GM21737 (cell line): ENCODE measurements around the gene MUC4.
"Not testable (repeated sequence)": the region's sequence is repeated elsewhere in the genome, so short reads cannot be mapped to it uniquely, and the experiment has no call there.

Experiments
- ATAC-seq: cut with Tn5 transposase; IDR thresholded peaks from one replicate; pipeline ENCODE4 v1.9.1; 2021; ENCODE audit warnings: mild to moderate bottlenecking, moderate library complexity; ENCODE audit not compliant: unreplicated experiment

MUC4 gene

GRCh38 chr3:195763076-195763830 is 48.5 kb downstream of the MUC4 start:
- no peak for ATAC-seq

DNA sequence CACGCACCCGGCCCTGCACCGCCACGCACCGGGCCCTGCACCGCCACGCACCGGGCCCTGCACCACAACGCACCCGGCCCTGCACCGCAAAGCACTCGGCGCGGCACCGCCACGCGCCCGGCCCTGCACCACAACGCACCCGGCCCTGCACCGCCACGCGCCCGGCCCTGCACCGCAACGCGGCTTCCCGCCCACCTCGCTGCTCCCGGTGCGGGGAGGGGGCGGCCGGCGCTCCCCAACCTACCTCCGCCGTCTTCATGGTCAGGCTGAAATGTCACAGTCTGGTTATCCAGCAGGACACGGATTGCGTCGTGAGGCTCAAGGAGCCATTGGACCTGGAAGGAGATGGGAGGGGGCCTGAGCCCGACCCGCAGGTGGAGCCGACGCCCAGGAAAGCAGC is 49.1 kb downstream of the MUC4 start:
- ATAC-seq: no peak

- no peak for ATAC-seq
Measured at GRCh38 chr3:195762249-195762585, 49.5 kb downstream of the MUC4 start.

DNA sequence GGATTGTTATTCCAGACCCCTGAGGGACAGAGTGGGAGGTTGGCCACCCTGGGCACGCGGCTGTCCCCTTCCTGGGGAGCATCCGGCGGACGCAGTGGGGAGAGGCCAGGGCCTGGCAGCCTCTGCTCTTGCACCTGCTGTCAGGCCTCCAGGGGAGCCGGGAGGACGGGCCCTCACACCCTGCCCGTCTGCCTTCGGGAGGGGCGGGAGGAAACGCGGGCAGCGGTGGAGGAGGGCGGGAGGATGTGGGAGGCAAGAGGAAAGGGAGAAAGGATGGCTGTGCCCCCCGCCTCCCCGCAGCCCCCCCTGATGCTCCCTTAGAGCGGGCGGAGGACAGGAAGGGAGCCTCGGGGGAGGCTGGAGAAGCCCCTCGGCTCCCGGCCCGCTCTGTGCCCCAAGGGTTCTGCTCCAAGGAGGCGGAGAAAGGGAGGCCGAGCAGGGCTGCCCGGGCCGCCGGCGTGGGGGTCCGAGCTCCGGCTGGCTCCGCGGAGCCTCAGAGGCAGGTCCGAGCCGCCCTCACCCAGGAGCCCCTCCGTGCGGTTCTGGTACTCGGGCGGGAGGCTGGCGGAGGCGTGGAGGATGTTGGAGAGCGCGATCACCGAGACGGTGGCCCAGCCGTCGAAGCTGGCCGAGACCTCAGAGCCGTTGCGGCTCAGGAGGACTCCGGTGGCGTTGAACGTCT is 50.0 kb downstream of the MUC4 start:
- no peak for ATAC-seq

GRCh38 chr3:195761123-195761566 is 50.6 kb downstream of the MUC4 start:
- no peak for ATAC-seq

GRCh38 chr3:195760345-195761122 is 51.2 kb downstream of the MUC4 start:
- ATAC-seq: no peak

DNA sequence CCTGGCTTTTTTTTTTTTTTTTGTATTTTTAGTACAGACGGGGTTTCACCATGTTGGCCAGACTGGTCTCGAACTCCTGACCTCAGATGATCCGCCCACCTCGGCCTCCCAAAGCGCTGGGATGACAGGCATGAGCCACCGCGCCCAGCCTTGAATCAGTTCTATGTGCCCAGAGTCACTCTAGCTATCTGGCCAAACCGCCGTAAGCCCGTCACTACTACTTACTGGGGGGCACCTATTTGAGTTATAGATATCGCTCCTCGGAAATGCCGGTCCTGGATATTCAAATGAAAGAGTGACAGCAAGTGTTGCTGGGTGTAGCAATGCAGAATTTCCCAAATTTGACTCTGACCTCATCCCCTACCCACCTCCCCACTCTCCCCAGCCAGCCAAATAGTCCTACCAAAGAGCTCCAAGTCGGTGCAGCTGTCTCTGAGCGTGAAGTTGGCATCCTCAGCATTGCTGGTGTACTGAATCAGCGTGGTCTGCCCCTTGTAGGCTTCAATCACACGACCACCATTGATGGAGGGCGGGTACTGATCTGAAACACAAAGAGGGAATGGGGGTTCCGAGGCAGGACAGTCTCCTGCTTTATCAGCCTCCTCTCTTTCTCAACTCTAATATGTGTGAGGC is 52.9 kb downstream of the MUC4 start:
- ATAC-seq: no peak

DNA sequence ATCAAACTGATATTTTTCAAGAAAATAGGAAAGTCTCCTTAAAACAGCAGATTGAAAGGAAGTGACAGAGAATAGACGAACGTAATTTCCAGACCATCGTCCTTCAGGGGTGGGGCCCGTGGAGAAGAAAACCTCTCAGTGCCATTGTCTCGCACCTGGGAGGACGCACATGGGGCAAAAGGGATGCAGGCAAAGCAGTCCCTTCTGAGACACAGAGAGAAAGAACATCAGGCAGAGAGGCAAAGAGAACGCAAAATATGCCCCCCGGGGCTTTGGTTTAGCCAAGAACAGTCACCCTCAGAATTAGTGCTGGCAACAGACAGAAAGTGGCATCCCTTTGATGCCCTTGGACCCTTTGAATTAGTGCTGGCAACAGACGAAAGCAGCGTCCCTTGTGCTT is 53.9 kb downstream of the MUC4 start:
- no peak for ATAC-seq

DNA sequence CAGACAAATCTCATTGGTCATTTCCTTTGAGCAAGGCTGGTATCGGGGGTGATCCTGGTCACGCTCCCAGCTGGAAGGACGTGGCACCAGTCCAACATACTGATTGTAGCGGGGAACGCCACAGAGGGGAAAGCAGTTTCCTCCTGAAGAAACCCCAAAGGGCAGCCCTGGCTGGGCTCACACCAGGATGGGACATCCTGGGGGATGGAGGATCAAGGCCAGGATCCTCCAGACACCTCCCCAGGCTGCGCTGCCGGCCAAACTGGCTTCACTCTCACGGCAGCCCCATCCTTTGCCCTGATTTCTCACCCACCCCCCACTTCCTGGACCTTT is 54.3 kb downstream of the MUC4 start:
- ATAC-seq: no peak

DNA sequence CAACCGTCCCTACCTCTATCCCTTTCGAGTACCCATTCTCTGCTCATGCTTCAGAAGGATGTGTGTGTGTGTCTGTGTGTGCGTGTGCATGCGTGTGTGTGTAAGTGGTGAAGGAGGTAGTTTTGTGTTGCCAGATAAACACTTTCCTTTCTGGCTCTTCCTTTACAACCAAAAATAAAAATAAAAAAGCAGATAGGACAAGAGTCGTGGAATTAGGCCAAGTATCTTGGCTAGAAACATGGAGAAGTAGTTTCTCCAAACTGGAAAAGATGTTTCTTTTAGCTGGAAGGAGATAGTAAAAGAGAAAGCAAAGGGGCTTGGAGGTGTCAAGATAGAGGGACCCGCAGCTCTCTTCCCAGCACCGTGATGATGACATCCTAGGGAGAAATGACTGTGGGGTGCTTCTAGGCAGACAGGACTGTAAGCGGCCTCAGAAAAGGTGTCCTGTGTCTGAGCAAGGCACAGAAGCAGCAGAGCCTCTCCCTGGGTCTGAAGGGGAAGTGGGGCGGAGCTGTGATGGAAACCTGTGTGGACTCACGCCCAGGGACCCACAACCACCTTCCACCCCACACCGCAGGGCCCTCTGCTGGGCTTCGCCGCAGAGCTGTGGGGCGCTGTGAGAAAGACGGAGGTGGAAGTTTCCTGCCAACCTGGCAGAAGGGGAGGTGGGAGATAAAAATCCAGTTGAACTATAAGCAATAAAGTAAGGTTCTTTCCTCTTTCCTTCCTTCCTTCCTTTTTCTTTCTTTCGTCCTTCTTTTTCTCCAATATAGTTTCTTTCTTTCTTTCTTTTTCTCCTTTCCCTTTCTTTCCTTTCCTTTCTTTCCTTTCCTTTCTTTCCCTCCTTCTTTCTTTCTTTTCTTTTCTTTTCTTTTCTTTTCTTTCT is 55.7 kb downstream of the MUC4 start:
- no peak for ATAC-seq

GRCh38 chr3:195755391-195755790 is 56.3 kb downstream of the MUC4 start:
- ATAC-seq: no peak

GRCh38 chr3:195754906-195755305 is 56.8 kb downstream of the MUC4 start:
- ATAC-seq: no peak

- ATAC-seq: no peak
Measured at GRCh38 chr3:195754141-195754540, 57.6 kb downstream of the MUC4 start.

GRCh38 chr3:195753581-195753980 is 58.1 kb downstream of the MUC4 start:
- no peak for ATAC-seq

GRCh38 chr3:195752546-195753331 is 59.0 kb downstream of the MUC4 start:
- ATAC-seq: no peak

DNA sequence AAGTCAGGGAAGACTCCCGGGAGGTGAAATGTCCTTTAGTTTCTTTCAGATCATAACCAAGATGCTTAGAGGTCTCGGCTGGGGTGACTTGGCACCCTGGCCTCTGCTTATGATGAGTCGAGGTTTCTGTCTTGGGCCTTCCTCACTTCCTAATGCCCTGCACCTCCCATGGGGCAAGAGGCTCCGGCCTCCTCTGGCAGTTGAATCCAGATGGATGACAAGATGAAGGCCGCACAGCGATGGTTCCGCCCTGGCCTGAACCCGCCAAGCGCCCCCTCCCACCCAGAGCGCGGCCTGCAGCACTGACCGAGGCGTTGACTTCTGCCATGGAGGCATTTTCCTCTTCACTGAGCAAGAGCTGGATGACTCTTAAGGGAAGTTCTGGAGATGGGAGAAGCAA is 59.7 kb downstream of the MUC4 start:
- no peak for ATAC-seq

DNA sequence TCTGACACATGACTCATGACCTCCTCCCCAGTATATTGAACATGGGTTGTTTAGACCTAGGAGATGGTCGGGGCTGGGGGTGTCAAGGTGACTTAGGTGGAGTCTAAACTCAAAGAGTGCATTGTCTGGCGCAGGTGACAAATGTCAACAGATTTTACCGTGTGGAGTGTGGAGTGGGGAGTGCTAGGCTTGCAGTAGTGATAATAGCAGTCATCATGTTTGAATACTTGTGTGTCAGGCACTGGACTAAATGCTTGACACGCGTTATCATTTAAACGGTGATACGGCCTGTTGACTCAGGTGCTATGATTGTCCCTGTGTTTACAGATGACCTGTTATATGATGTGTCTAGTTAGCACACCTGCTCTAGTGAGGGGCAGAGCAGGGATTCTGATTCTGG is 60.2 kb downstream of the MUC4 start:
- ATAC-seq: no peak

DNA sequence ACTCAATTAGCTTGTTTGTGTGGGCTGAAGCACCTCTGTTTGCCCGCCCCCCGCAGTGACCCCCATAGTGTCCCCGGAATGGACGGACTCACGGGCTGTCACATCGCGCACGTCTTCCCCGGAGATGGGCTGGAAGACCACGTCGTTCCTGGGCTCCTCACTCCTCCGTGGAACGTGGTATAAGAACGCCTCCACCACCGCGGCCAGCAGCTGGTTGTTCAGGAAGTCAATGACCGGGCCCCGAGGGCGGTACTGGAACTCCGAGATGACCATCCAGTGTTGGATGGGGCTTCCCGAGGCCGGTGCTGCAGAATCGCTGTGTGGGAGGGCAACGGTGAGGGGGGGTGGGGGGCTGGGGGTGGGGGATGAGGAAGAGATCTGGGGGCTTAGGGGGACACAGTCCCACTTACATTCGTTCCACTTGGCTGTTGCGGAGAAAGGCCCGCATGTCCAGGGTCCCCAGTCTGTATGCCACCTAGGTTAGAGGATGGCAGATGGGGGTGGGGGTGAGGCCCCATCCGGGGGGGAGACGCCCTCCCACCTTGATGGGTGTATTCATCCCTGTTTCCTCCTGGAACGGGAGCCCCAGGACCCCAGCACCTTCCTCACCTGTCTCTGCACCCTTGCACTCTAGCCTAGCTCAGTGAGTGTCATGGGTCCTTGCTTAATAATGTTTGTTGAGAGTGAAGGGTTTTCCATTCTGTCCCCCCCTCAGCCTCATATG is 60.8 kb downstream of the MUC4 start:
- no peak for ATAC-seq

DNA sequence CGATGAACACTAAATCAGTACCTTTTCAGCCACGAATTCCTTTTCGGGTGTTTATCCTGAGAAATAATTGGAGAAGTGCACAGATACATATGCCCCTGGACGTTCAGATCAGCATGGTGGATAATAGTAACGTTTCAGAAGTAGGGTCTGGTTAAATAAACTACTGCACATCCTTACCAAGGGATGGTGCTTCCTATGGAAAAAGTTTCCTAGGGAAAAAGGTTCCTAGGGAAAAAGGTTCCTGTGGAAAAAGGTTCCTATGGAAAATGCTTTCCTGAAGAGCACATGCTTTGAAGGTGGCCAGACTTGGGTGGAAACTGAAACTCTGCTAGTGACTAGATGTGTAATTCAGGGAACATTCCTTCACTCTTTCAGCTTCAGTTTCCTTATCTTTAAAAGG is 62.6 kb downstream of the MUC4 start:
- not testable (repeated sequence) for ATAC-seq
